ENCODE measurements around the gene KRT4. TPM values are rescaled to one million over a fixed set of nuclear protein-coding genes. Genes with fewer than 3 reads are reported as not detected.

Gene KRT4
- total RNA-seq, 1 donor from 2014 or later: not detected

- peaks cover 6% of the 10 kb centered on the region for H3K27me3 Mint-ChIP-seq (ENCODE audit: unreplicated experiment)
- H3K36me3 Mint-ChIP-seq (ENCODE audit: unreplicated experiment): no peaks in the 10 kb centered on the region
- TF ChIP-seq, protein P1, sequence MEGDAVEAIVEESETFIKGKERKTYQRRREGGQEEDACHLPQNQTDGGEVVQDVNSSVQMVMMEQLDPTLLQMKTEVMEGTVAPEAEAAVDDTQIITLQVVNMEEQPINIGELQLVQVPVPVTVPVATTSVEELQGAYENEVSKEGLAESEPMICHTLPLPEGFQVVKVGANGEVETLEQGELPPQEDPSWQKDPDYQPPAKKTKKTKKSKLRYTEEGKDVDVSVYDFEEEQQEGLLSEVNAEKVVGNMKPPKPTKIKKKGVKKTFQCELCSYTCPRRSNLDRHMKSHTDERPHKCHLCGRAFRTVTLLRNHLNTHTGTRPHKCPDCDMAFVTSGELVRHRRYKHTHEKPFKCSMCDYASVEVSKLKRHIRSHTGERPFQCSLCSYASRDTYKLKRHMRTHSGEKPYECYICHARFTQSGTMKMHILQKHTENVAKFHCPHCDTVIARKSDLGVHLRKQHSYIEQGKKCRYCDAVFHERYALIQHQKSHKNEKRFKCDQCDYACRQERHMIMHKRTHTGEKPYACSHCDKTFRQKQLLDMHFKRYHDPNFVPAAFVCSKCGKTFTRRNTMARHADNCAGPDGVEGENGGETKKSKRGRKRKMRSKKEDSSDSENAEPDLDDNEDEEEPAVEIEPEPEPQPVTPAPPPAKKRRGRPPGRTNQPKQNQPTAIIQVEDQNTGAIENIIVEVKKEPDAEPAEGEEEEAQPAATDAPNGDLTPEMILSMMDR (IDR thresholded peaks at IDR 0.05; ENCODE audit: partially characterized antibody, unreplicated experiment): no peak
- no peak for DNase-seq
- no peaks in the 10 kb centered on the region for H3K9me3 Mint-ChIP-seq (ENCODE audit: unreplicated experiment)
- H3K4me1 Mint-ChIP-seq (ENCODE audit: low read depth, unreplicated experiment): no peaks in the 10 kb centered on the region
- H3K4me3 Mint-ChIP-seq (ENCODE audit: unreplicated experiment): no peak overlapping the region
- H3K27ac Mint-ChIP-seq (ENCODE audit: unreplicated experiment): no peak overlapping the region
Measured at GRCh38 chr12:52813203-52813819, 605 bp downstream of the KRT4 start.

- Mint-ChIP-seq H3K27me3 (ENCODE audit: unreplicated experiment) (peaks cover 6% of the 10 kb centered on the region), H3K4me3 (ENCODE audit: unreplicated experiment) (no peak overlapping the region), H3K9me3 (ENCODE audit: unreplicated experiment) (no peaks in the 10 kb centered on the region), H3K36me3 (ENCODE audit: unreplicated experiment) (no peaks in the 10 kb centered on the region), H3K27ac (ENCODE audit: unreplicated experiment) (no peak overlapping the region), H3K4me1 (ENCODE audit: low read depth, unreplicated experiment) (no peaks in the 10 kb centered on the region)
- TF ChIP-seq, protein P1 (IDR thresholded peaks at IDR 0.05; ENCODE audit: partially characterized antibody, unreplicated experiment): no peak
- DNase-seq: no peak
Measured at GRCh38 chr12:52812749-52813148, 1.2 kb downstream of the KRT4 start.

GRCh38 chr12:52812073-52812400, 1.9 kb downstream of the KRT4 start:
- Mint-ChIP-seq H3K36me3 (ENCODE audit: unreplicated experiment) (no peaks in the 10 kb centered on the region), H3K4me3 (ENCODE audit: unreplicated experiment) (no peak overlapping the region), H3K27ac (ENCODE audit: unreplicated experiment) (no peak overlapping the region), H3K27me3 (ENCODE audit: unreplicated experiment) (peaks cover 6% of the 10 kb centered on the region), H3K9me3 (ENCODE audit: unreplicated experiment) (no peaks in the 10 kb centered on the region), H3K4me1 (ENCODE audit: low read depth, unreplicated experiment) (no peaks in the 10 kb centered on the region)
- no peak for DNase-seq
- TF ChIP-seq, protein P1 (IDR thresholded peaks at IDR 0.05; ENCODE audit: partially characterized antibody, unreplicated experiment): no peak

DNA sequence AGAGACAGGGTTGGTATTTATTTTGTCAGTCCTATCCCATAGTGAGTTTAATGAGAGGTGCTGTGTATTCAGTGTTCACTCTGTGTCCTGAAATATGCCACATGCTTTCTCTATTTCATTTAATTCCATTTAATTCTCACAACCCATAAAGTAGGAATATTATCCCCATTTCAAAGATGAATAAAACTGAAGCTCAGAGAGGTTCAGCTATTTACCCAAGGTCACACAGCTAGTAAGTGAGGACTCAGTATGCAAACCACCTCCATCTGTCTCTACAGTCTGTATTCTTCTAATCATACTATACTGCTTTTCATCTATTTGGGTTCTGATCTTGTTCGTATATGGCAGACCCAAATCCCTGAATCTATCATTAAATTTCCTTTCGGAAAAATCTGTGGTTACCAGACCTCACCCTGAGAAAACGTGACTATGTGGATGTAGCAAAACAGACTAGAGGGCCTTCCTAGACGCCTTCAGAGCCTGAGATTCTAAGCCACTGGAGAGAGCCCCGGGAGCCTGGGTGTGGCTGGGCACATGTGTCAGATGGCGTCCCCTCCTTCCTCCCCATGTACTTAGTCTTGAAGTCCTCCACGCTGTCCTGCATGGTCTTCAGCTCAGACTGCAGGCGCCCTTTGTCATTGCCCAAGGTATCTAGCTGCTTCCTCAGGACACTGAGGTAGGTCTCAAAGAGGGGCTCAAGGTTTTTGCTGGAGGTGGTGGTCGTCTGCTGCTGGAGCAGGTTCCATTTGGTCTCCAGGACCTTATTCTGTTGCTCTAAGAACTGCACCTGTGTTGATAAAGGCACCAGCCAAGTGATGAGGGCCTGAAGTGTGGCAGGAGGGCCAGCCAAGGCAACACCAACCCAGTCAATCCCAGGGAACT, 2.5 kb downstream of the KRT4 start:
- Mint-ChIP-seq H3K9me3 (ENCODE audit: unreplicated experiment) (peaks cover 2% of the 10 kb centered on the region), H3K36me3 (ENCODE audit: unreplicated experiment) (no peaks in the 10 kb centered on the region), H3K4me1 (ENCODE audit: low read depth, unreplicated experiment) (no peaks in the 10 kb centered on the region), H3K27ac (ENCODE audit: unreplicated experiment) (no peak overlapping the region), H3K27me3 (ENCODE audit: unreplicated experiment) (peaks cover 6% of the 10 kb centered on the region), H3K4me3 (ENCODE audit: unreplicated experiment) (no peak overlapping the region)
- DNase-seq: no peak
- TF ChIP-seq, protein P1 (IDR thresholded peaks at IDR 0.05; ENCODE audit: partially characterized antibody, unreplicated experiment): no peak

- Mint-ChIP-seq H3K27me3 (ENCODE audit: unreplicated experiment) (peaks cover 8% of the 10 kb centered on the region), H3K9me3 (ENCODE audit: unreplicated experiment) (peaks cover 2% of the 10 kb centered on the region), H3K27ac (ENCODE audit: unreplicated experiment) (no peak overlapping the region), H3K4me1 (ENCODE audit: low read depth, unreplicated experiment) (no peaks in the 10 kb centered on the region), H3K4me3 (ENCODE audit: unreplicated experiment) (no peak overlapping the region), H3K36me3 (ENCODE audit: unreplicated experiment) (no peaks in the 10 kb centered on the region)
- DNase-seq: no peak
- TF ChIP-seq, protein P1 (IDR thresholded peaks at IDR 0.05; ENCODE audit: partially characterized antibody, unreplicated experiment): no peak
Measured at GRCh38 chr12:52810554-52810953, 3.4 kb downstream of the KRT4 start.
